Natural killer cell treated with Interleukin-12 subunit alpha and Interleukin-12 subunit beta and Interleukin-15 and Interleukin-18, amount 100 ng/mL, for 72 hours (primary cell): Measurements from ENCODE around the gene TELO2. TPM values are rescaled to one million over a fixed set of nuclear protein-coding genes. Genes with fewer than 3 reads are reported as not detected.
A peak's percentile ranks its signal among the peaks of the same experiment; 100 is the strongest.
"Not testable (repeated sequence)": the region's sequence is repeated elsewhere in the genome, so short reads cannot be mapped to it uniquely, and the experiment has no call there.

Experiments used
- ATAC-seq, 2 donors: fragments of 150-1000 bp; cut with Tn5 transposase in 1 of 2; sonication (Bioruptor Pico), chemical (Tn5 transposase) in 1 of 2; 2 replicates each; pipeline ENCODE4 v1.10.0; 2021
- DNase-seq: peaks from one replicate; pipeline ENCODE4 v3.0.0; 2022; ENCODE audit warnings: low spot score
- H3K27ac Mint-ChIP-seq, 2 donors: 1 replicate in 1 of 2; 2 replicates in 1 of 2; pipeline ENCODE4 v1.8.0; 2022; ENCODE audit warnings: mixed read lengths in 2 of 2, mild to moderate bottlenecking in 1 of 2, moderate library complexity in 1 of 2
- H3K27me3 Mint-ChIP-seq, 2 donors: 1 replicate in 1 of 2; 2 replicates in 1 of 2; pipeline ENCODE4 v1.8.0; 2022; ENCODE audit warnings: mixed read lengths in 2 of 2
- H3K36me3 Mint-ChIP-seq: one replicate; pipeline ENCODE4 v1.8.0; 2022; ENCODE audit warnings: mixed read lengths
- H3K4me1 Mint-ChIP-seq, 2 donors: 1 replicate in 1 of 2; 2 replicates in 1 of 2; pipeline ENCODE4 v1.8.0; 2022; ENCODE audit warnings: low read depth in 2 of 2, mixed read lengths in 2 of 2, mild to moderate bottlenecking in 1 of 2
- H3K4me3 Mint-ChIP-seq: one replicate; pipeline ENCODE4 v1.8.0; 2022; ENCODE audit warnings: mixed read lengths
- H3K9me3 Mint-ChIP-seq: 2 replicates; pipeline ENCODE4 v1.8.0; 2022; ENCODE audit warnings: mixed read lengths
- total RNA-seq, 2 donors: library from RNA; stranded (reverse); gene quantifications; one replicate each; pipeline ENCODE4 v1.2.3, GENCODE V29; 2022

Gene TELO2
- total RNA-seq, 2 donors from 2014 or later = 55.5 to 156 TPM

DNA sequence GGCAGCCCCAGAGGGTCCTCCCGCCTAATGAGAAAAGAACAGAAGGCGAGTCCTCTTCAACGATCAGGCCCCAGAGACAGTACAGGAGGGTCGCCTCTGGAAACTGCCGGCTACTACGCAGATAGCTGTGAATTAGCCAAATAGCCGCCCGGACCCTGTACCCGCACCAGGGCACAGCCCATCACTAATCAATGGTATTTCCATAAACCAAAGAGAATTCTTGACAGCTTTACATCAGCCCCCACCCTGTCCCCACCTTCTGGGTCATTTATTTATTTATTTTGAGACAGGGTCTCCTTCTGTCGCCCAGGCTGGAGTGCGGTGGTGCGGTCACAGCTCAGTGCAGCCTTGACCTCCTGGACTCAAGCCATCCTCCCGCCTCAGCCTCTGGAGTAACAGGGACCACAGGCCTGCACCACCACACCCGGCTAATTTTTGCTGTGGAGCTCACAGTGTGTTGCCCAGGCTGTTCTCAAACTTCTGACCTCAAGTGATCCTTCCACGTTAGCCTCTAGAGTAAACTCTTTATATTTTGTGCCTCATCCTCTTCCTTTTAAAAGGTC is 17.5 kb upstream of the TELO2 start:
- Mint-ChIP-seq H3K27ac (peak overlapping the region; percentile 53 to 80), H3K36me3 (no peaks in the 10 kb centered on the region), H3K27me3 (no peaks in the 10 kb centered on the region), H3K4me1 (peaks cover 4 to 6% of the 10 kb centered on the region in 2 donors), H3K9me3 (no peaks in the 10 kb centered on the region), H3K4me3 (peak overlapping the region; percentile 77)
- ATAC-seq (no peak), DNase-seq (no peak)

DNA sequence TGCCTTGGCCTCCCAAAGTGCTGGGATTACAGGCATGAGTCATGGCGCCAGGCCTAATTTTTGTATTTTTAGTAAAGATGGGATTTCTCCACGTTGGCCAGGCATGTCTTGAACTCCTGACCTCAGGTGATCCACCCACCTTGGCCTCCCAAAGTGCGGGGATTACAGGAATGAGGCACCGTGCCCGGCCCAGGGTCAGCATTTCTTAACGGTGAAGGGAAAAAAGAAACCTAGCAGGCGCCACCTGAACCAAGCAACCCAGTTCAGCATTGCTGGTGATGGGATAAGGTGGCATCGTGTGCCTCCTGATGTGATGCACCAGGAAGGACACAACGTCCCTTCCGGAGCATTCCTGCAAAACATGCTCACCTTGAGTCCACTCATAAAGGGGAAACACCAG is 16.1 kb upstream of the TELO2 start:
- Mint-ChIP-seq H3K4me3 (no peak overlapping the region), H3K27me3 (no peaks in the 10 kb centered on the region), H3K4me1 (peaks cover 4 to 6% of the 10 kb centered on the region in 2 donors), H3K27ac (peak overlapping the region in 1 of 2 donors; percentile 37), H3K9me3 (no peaks in the 10 kb centered on the region), H3K36me3 (no peaks in the 10 kb centered on the region)
- ATAC-seq (no peak), DNase-seq (no peak)

DNA sequence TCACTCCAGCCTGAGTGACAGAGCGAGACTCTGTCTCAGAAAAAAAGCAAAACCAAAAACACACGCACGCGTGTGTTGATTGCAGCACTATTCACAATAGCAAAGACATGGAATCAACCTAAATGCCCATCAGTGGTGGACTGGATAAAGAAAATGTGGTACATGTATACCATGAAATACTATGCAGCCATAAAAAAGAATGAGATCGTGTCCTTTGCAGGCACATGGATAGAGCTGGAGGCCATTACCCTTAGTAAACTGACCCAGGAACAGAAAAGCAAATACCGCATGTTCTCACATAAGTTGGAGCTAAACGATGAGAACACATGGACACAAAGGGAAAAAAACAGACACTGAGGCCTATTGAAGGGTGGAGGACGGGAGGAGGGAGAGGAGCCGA is 14.2 kb upstream of the TELO2 start:
- H3K4me1 Mint-ChIP-seq, H3K4me3 Mint-ChIP-seq, H3K36me3 Mint-ChIP-seq, H3K9me3 Mint-ChIP-seq, DNase-seq, H3K27me3 Mint-ChIP-seq, ATAC-seq, H3K27ac Mint-ChIP-seq: not testable (repeated sequence)

DNA sequence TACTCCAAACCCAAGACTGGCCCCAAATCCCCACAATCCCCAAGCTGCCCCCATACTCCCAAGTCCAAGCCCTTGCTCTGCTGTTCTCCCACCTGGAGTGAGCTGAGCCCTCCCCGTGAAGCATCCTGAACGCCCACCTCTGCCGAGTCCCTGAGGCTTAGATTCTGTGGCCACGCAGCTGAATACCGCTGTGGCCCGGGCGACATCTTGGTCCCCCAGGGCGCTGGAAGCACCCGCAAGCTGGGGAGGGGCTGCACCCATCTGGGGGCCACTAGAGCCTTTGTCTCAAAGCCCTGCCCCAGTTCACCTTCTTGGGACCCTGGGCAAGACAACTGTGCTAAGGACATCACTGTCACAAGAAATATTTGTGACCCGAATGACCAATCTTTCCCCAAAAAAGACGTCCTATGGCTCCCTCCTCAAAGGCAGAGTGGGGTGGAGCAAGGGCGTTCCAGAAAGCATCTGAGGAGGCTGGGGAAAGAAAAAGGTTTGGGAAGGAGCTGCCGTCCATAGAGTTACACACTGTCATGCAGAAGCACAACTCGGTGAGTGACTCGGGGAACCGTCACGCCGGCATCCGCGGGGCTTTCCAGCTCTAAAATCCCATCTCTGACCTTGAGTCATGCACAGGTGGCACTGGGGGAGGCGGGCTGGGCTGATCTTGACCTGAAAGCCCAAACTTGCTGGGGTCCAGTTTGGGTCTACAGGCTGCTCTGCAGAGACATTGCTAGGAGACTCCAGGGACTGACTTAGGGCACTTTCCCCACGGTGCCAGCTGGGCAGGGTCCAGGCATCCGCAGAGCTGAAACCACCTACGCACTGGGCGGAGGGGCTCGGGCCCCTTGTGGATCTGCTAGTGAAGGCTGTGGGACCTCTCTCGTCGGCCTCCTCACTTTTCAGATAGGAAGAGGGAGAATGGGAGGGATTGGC is 11.0 kb upstream of the TELO2 start:
- ATAC-seq = no peak
- Mint-ChIP-seq H3K4me3 (no peak overlapping the region), H3K27me3 (no peaks in the 10 kb centered on the region)

DNA sequence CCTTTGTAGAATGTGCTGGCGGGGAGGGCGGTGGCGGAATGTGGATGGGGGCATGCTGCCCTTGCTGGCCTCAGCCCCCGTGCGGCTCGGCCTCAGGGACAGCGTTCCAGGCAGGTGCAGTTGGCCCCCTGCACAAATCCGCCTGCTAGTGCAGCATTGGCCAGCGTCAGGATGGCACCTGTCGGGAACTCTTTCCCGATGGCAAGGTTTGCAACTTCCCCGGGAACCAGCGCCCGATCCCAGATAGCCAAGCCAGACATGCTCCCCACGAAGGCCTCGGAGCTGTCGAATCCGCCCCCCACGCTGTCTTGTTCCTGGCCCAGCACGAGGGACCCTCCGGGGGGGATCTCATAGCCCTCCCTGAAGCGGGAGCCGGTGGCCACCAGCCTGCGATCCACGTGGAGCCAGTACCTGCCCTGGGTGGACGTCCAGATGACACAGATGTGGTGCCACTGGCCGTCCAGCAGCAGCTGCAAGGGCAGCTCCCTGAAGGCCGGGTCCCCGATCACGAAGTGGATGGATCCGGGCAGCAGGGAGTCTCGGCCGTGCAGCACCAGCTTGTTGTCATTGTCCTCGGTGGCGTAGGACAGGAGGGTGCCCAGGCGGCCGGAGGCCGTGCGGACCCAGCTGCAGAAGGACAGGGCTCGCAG is 7.2 kb upstream of the TELO2 start:
- Mint-ChIP-seq H3K9me3 (no peaks in the 10 kb centered on the region), H3K4me1 (no peaks in the 10 kb centered on the region), H3K4me3 (no peak overlapping the region), H3K36me3 (no peaks in the 10 kb centered on the region), H3K27ac (no peak overlapping the region), H3K27me3 (no peaks in the 10 kb centered on the region)
- DNase-seq = no peak
- no peak for ATAC-seq

More for the DNA sequence above, 11.0 kb upstream of the TELO2 start:
- no peaks in the 10 kb centered on the region for H3K4me1 Mint-ChIP-seq
- no peaks in the 10 kb centered on the region for H3K36me3 Mint-ChIP-seq
- no peak overlapping the region for H3K27ac Mint-ChIP-seq
- no peak for DNase-seq
- no peaks in the 10 kb centered on the region for H3K9me3 Mint-ChIP-seq

DNA sequence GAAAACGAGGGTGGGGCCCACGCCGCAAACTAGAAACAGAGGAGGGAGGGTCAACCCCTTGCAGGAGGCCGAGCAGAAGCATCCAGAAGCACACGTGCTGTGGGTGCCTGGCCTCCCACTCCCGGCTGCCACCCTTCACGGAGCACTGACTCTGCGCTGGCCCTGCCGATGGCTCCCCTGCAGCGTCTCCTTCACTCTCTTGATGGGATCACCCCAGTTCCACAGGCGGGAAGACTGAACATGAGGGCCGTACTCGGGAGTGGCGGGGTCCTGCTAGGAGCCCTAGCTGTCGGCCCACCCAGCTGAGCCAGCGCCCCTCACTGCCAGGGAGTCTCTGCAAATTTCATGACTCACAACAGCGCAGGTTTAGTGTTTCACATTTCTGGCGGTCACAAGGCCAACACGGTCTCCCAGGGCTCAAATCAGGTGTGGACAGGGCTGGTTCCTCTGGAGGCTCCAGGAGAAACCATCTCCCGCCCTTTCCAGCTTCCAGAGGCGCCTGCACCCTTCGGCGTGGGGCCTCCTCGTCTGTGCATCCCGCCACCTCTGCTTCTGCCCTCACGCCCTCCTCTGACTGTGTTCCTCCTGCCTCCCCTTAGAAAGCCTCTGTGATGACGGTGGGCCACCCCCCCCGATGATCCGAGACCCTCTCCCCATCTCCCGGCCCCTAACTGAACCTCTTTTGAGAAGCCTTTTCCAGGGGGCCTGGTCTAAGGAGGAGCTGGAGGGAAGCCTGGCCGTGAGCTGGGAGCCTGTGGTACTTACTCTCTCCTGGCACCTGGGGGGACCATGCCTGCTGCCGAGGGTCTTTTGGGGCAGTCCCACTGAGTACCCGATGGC is 6.4 kb upstream of the TELO2 start:
- no peak for ATAC-seq
- no peaks in the 10 kb centered on the region for H3K4me1 Mint-ChIP-seq
- peak; percentile 61 for DNase-seq
- no peak overlapping the region for H3K27ac Mint-ChIP-seq
- H3K36me3 Mint-ChIP-seq = no peaks in the 10 kb centered on the region
- H3K27me3 Mint-ChIP-seq = no peaks in the 10 kb centered on the region
- no peaks in the 10 kb centered on the region for H3K9me3 Mint-ChIP-seq
- H3K4me3 Mint-ChIP-seq = no peak overlapping the region

DNA sequence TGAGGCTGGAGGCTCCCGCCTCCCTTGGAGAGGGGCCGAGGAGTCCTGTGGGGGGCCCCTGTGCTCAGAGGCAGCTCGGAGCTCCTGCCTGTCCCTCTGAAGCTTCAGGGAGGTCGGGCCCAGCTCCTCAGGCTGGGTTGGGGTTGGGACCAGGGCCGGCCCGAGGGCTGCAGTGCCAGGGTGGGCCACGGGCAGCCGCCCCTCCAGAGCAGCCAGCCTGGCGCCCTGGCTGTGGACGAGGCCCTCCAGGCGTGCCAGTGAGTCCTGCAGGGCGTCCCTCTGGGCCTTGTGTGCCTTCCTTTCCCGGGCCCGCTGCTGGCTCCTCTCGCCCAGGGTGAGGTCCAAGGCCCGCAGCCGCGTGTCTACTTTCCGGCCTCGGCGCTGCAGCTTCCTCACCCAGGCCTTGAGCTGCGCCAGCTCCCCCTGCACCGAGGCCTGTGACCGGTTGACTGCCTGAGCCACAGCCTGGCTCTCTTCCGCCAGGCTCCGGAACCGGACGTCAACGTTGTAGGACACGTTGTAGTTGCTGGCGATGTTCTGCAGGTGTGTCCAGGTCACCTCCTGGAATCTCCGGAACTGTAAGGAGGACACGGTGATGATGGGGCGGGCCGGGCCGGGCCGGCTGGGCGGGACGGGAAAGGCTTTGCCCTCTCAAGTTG is 5.6 kb upstream of the TELO2 start:
- no peaks in the 10 kb centered on the region for H3K9me3 Mint-ChIP-seq
- ATAC-seq = peak in 1 of 2 donors; percentile 17
- no peaks in the 10 kb centered on the region for H3K36me3 Mint-ChIP-seq
- H3K27ac Mint-ChIP-seq = no peak overlapping the region
- H3K4me3 Mint-ChIP-seq = no peak overlapping the region
- peak; percentile 57 for DNase-seq
- peaks cover 2% of the 10 kb centered on the region in 2 donors for H3K4me1 Mint-ChIP-seq
- H3K27me3 Mint-ChIP-seq = no peaks in the 10 kb centered on the region

DNA sequence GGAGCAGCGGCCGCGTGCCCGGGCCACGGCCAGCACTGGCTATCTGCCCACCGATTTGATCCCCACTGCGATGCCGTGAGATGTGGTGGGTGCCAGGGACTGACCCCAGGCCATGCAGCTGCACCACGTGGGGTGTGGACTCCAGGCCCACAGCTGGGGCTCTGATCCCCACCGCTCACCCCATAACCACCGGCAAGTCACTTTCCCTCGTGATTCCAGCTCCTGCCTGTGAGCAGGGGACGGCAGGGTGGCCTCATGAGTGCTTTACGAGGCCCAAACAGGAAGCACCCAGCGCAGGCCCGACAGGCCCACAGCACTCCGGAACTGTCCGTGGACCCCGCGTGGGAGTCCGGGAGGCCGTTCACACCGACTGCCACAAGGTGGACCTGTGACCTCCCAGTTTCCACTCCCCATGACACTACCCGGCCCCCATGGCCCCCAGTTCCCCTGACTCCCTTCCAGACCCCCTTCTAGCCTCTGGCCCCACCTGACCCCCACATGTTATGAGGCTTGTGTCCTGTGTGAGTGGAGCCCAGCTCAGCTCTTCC is 5.0 kb upstream of the TELO2 start:
- no peaks in the 10 kb centered on the region for H3K9me3 Mint-ChIP-seq
- no peak overlapping the region for H3K4me3 Mint-ChIP-seq
- H3K36me3 Mint-ChIP-seq = no peaks in the 10 kb centered on the region
- DNase-seq (peak; percentile 49), ATAC-seq (no peak)
- no peaks in the 10 kb centered on the region for H3K27me3 Mint-ChIP-seq
- H3K4me1 Mint-ChIP-seq = peaks cover 7 to 8% of the 10 kb centered on the region in 2 donors
- H3K27ac Mint-ChIP-seq = no peak overlapping the region

DNA sequence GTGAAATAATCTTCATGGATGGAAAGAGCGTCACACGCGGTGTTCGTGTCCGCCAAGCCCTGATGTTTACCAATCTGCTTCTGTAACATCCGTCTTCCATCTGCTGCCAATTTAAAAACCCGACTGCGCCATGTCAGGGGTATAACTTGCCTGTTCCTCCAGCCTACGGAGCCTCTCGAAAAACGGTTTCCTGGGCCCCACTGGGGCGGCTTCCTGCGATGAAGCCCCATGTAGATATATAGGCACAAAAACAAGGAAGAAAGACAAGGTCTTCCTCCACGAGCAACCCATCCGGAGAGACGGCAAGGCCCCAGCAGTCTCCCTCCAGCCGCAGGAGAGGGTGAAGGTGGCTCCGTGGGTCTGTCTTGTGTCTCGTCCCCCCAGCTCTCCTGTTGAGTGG is 4.5 kb upstream of the TELO2 start, which contains the start of gene PTX4:
PTX4 (minus strand) TSS at position 326 of the 400 bp plus-strand sequence; CDS start at position 291, 35 bp downstream.
- H3K27me3 Mint-ChIP-seq = no peaks in the 10 kb centered on the region
- no peak within 1 kb of the TSS for H3K27ac Mint-ChIP-seq
- no peak within 1 kb of the TSS for H3K4me3 Mint-ChIP-seq
- peaks cover 7 to 8% of the 10 kb centered on the region in 2 donors for H3K4me1 Mint-ChIP-seq
- no peaks in the 10 kb centered on the region for H3K9me3 Mint-ChIP-seq
- H3K36me3 Mint-ChIP-seq = no peaks in the 10 kb centered on the region
- DNase-seq = no peak
- ATAC-seq = no peak

DNA sequence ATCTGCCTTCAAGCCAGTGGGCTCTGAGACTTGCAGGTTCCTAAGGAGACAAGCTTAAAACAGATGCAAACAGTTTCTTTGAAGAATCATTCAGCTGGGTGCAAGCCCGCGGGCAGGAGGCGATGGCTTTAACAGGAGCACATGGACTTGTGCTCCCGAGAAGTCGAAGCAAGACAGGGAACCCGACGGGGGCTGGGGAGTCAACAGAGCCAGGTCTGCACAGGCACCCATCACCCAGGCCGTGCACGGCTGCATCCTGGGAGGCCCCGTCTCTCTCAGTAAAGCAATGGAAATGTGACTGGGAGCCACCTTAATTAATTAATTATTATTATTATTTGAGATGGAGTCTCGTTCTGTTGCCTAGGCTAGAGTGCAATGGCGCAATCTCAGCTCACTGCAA is 4.1 kb upstream of the TELO2 start:
- Mint-ChIP-seq H3K27me3 (no peaks in the 10 kb centered on the region), H3K36me3 (no peaks in the 10 kb centered on the region), H3K9me3 (no peaks in the 10 kb centered on the region), H3K4me1 (peaks cover 7 to 8% of the 10 kb centered on the region in 2 donors), H3K27ac (no peak overlapping the region), H3K4me3 (no peak overlapping the region)
- DNase-seq (peak; percentile 56), ATAC-seq (no peak)

DNA sequence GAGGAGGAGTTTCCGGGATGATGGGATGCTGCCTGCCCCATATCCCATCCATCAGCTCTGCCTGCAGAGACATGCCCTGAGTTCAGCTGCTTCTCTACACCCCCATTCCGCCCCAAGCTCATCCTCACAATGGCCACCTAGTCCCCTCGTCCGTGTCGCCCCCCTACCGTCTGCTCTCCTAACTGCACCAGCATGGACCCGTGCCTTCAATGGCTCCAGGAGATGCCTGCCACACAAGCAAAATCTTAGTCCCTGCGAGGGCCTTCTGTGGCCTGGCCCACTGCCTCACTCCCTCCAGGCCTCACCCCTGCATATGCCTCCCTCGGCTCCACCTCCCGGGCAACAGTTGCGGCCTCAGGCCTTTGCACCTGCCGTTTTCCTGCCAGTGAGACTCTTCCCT is 1.8 kb upstream of the TELO2 start:
- Mint-ChIP-seq H3K36me3 (no peaks in the 10 kb centered on the region), H3K4me3 (peak overlapping the region; percentile 22), H3K27ac (no peak overlapping the region), H3K4me1 (peaks cover 7 to 8% of the 10 kb centered on the region in 2 donors), H3K27me3 (no peaks in the 10 kb centered on the region), H3K9me3 (no peaks in the 10 kb centered on the region)
- ATAC-seq (no peak), DNase-seq (no peak)

DNA sequence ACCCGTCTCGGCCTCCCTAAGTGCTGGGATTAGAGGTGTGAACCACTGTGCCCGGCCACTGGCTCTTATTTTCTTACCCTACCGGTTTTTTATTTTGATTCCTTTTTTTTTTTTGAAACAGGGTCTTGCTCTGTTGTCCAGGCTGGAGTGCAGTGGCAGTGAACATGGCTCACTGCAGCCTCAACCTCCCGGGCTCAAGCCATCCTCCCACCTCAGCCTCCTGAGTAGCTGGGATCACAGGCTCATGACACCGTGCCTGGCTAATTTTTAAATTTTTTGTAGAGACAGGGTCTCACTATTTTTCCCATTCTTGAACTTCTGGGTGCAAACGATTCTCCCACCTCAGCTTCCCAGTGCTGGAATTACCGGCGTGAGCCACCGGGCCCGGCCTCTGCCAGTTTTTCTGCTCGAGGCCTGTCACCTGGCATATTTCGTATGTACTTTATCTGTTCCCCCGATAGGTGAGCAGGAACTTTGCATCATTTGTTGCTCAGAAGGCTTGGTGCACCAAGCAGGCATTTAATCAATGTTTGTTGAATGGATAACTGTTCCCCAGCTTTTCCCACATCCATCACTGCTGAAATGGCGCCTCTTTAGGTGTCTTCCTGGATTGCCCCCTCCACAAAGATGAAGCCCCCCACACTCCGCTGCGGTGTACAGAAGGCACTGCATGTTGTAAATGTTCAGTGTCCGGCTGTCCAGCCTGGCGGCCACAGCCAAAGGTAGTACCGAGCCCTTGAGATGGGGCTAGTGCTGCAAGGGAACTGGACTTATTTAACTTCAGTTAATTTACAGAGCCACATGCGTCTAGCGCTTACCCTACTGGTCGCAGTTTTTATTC is 858 bp upstream of the TELO2 start:
- DNase-seq = no peak
- no peak for ATAC-seq
- Mint-ChIP-seq H3K4me3 (peak overlapping the region; percentile 88), H3K4me1 (peaks cover 7 to 8% of the 10 kb centered on the region in 2 donors), H3K36me3 (no peaks in the 10 kb centered on the region), H3K9me3 (no peaks in the 10 kb centered on the region), H3K27ac (peak overlapping the region; percentile 88 to 93), H3K27me3 (no peaks in the 10 kb centered on the region)
